Peyer's patch (tissue), 4 donors: ENCODE results near the gene UNC50.

Experiments
- CTCF ChIP-seq, 6 experiments: fragments of 450-650 bp in 4 of 6; fragments of 200-600 bp in 2 of 6; sonication (generic) in 1 of 6; IDR thresholded peaks; one replicate each; pipeline ENCODE4 v1.5.1; 2017 to 2019; ENCODE audit warnings: antibody characterized with exemption in 6 of 6, mild to moderate bottlenecking in 3 of 6, moderate library complexity in 1 of 6
- POLR2A ChIP-seq, 2 donors: fragments of 450-650 bp; IDR thresholded peaks; one replicate each; pipeline ENCODE4 v1.5.1; 2017; ENCODE audit warnings: antibody characterized with exemption in 2 of 2, mild to moderate bottlenecking in 2 of 2, moderate library complexity in 2 of 2

- TF ChIP-seq CTCF (IDR thresholded peaks at IDR 0.05) (no peak), POLR2A (IDR thresholded peaks at IDR 0.05) (no peak)
Observed at GRCh38 chr2:98617149-98617548, 8.8 kb downstream of the UNC50 start.
